HG03565 (cell line): ENCODE data around the gene PLAAT4.
"Not testable (repeated sequence)": the region's sequence is repeated elsewhere in the genome, so short reads cannot be mapped to it uniquely, and the experiment has no call there.

ENCODE experiments used
- ATAC-seq: cut with Tn5 transposase; IDR thresholded peaks from one replicate; pipeline ENCODE4 v1.9.1; 2021; ENCODE audit warnings: mild to moderate bottlenecking, moderate library complexity; ENCODE audit not compliant: unreplicated experiment

Gene PLAAT4

GRCh38 chr11:63537293-63538101, 889 bp downstream of the PLAAT4 start:
- ATAC-seq: no peak

- not testable (repeated sequence) for ATAC-seq
These were observed 5.9 kb downstream of the PLAAT4 start for GRCh38 chr11:63542506-63542905.

- no peak for ATAC-seq
These were observed 7.1 kb downstream of the PLAAT4 start for GRCh38 chr11:63543711-63544110.

GRCh38 chr11:63547061-63547460, 10.5 kb downstream of the PLAAT4 start:
- ATAC-seq: no peak

- ATAC-seq: no peak
These were observed 11.6 kb downstream of the PLAAT4 start for GRCh38 chr11:63548178-63548577.

- no peak for ATAC-seq
These were observed 12.8 kb downstream of the PLAAT4 start for GRCh38 chr11:63549411-63549810.

GRCh38 chr11:63550156-63550700, 13.6 kb downstream of the PLAAT4 start:
- not testable (repeated sequence) for ATAC-seq

GRCh38 chr11:63551091-63551888, 14.7 kb downstream of the PLAAT4 start:
- ATAC-seq: no peak

- no peak for ATAC-seq
These were observed 15.3 kb downstream of the PLAAT4 start for GRCh38 chr11:63551889-63552266.

- no peak for ATAC-seq
These were observed 16.3 kb downstream of the PLAAT4 start for GRCh38 chr11:63552921-63553320.

GRCh38 chr11:63553759-63554158, 17.2 kb downstream of the PLAAT4 start:
- peak; percentile 72 for ATAC-seq

GRCh38 chr11:63554877-63555223, 18.2 kb downstream of the PLAAT4 start:
- ATAC-seq: no peak

- no peak for ATAC-seq
These were observed 19.9 kb downstream of the PLAAT4 start for GRCh38 chr11:63556404-63557013.

- no peak for ATAC-seq
These were observed 21.0 kb downstream of the PLAAT4 start for GRCh38 chr11:63557570-63557969.

GRCh38 chr11:63558459-63559157, 22.0 kb downstream of the PLAAT4 start:
- no peak for ATAC-seq

- no peak for ATAC-seq
These were observed 24.0 kb downstream of the PLAAT4 start for GRCh38 chr11:63560506-63561180.

GRCh38 chr11:63563201-63564055, 26.8 kb downstream of the PLAAT4 start, which contains the start of gene PLAAT2:
PLAAT2 (minus strand) TSS chr11:63563379; CDS start chr11:63563324, 55 bp downstream.
- no peak for ATAC-seq

- peak; percentile 62 for ATAC-seq
These were observed 27.6 kb downstream of the PLAAT4 start for GRCh38 chr11:63564056-63564774.
